ENCODE results near the gene GAB1. TPM values are rescaled to one million over a fixed set of nuclear protein-coding genes. Genes with fewer than 3 reads are reported as not detected.

Gene GAB1
- total RNA-seq, 2 donors from 2014 or later: 48.9 to 81.2 TPM

DNA sequence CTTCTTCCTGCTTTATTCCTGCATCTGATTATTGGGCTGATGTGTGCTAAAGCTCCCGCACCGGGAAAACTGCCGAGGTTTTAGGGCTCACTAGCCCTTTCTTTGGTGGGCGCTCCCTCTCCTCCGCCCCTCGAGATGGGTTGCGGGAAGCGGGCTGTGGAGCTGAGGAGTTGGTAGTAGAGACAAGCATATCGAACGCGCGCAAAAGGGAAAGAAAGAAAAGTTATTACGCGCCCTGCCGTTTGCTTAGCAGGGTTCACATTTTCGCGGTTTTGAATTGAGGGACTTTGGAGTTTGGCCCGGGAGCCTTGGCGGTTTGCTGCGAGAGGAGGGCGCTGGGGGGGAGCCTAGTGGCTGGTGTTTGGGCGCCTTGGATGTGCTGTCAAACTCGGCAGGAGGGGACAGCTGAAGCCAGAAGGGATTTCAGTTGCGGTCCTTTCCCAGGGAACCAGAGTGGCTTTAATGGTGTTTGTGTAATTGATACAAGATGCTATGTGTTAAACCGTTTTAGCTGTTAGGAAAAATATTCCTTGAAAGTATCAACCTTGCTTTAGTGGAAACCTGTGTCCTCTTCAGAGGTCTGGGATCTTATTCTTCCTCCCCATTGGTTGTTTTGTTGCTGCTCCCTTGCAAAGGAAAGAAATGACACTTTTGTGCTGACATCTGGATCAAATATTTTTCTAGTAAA is 1.1 kb downstream of the GAB1 start:
- peak; percentile 88 for DNase-seq
- no peaks in the 10 kb centered on the region for H3K36me3 ChIP-seq
- H3K27ac ChIP-seq: peak overlapping the region; percentile 95
- no peaks in the 10 kb centered on the region for H3K9me3 ChIP-seq
- intact Hi-C loops (cut with DNase I): loop anchor here (10.0 kb wide), 1 partner anchor 133 kb away; no protein-coding TSS in a partner anchor
- peak overlapping the region; percentile 71 for H3K4me3 ChIP-seq
- no peaks in the 10 kb centered on the region for H3K27me3 ChIP-seq
- peaks cover 7% of the 10 kb centered on the region for H3K4me1 ChIP-seq
- H3K9ac ChIP-seq (ENCODE audit: low read depth in 2 of 2, low read length in 2 of 2): peak overlapping the region; percentile 85 to 99
- TF ChIP-seq, protein P1, sequence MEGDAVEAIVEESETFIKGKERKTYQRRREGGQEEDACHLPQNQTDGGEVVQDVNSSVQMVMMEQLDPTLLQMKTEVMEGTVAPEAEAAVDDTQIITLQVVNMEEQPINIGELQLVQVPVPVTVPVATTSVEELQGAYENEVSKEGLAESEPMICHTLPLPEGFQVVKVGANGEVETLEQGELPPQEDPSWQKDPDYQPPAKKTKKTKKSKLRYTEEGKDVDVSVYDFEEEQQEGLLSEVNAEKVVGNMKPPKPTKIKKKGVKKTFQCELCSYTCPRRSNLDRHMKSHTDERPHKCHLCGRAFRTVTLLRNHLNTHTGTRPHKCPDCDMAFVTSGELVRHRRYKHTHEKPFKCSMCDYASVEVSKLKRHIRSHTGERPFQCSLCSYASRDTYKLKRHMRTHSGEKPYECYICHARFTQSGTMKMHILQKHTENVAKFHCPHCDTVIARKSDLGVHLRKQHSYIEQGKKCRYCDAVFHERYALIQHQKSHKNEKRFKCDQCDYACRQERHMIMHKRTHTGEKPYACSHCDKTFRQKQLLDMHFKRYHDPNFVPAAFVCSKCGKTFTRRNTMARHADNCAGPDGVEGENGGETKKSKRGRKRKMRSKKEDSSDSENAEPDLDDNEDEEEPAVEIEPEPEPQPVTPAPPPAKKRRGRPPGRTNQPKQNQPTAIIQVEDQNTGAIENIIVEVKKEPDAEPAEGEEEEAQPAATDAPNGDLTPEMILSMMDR (IDR thresholded peaks at IDR 0.05): no peak

DNA sequence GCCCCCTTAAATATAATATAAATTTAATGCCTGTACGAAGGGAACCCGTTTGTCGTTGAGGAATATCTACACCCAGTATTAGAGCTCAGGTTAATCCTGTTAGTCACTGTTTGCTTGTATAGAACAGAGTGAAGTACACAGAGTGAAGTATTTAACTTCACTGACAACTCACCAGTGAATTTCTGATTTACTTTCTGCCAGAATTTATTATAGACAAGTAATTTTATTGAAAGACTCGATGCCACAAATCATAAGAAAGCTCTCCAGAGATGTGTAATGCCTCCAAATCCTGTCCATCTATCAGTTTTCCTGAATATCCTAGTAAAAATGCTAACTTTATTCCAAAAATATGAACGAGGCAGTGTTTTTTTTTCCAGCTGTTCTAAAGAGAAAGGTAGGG is 1.6 kb downstream of the GAB1 start:
- H3K4me1 ChIP-seq: peaks cover 7% of the 10 kb centered on the region
- H3K9me3 ChIP-seq: no peaks in the 10 kb centered on the region
- no peaks in the 10 kb centered on the region for H3K36me3 ChIP-seq
- no peak for DNase-seq
- no peaks in the 10 kb centered on the region for H3K27me3 ChIP-seq
- peak overlapping the region; percentile 71 for H3K4me3 ChIP-seq
- H3K9ac ChIP-seq (ENCODE audit: low read depth in 2 of 2, low read length in 2 of 2): peak overlapping the region in 1 of 2 donors; percentile 99
- no peak overlapping the region for H3K27ac ChIP-seq
- TF ChIP-seq, protein P1 (IDR thresholded peaks at IDR 0.05): no peak
- intact Hi-C loops (cut with DNase I): loop anchor here (10.0 kb wide), 1 partner anchor 134 kb away; no protein-coding TSS in a partner anchor

DNA sequence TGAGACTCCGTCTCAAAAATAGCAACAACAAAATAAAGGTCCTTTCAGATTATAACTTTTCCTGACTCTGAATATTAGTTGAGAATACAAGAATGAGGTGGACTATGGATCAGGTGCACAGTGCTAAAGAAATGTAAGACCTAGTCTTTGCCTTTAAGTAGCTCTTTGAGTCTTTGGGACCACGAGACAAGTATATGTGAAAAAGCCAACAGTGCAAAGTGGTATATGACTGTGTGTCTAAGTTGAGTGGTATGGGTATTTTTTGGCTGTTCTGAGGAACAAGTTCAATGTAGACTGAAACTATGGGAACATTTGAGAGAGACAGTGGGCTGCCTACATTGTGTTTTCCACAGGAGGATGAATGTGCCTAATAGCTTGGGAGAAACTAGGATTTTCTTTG is 2.8 kb downstream of the GAB1 start:
- intact Hi-C loops (cut with DNase I): loop anchor here (10.0 kb wide), 1 partner anchor 135 kb away; no protein-coding TSS in a partner anchor

DNA sequence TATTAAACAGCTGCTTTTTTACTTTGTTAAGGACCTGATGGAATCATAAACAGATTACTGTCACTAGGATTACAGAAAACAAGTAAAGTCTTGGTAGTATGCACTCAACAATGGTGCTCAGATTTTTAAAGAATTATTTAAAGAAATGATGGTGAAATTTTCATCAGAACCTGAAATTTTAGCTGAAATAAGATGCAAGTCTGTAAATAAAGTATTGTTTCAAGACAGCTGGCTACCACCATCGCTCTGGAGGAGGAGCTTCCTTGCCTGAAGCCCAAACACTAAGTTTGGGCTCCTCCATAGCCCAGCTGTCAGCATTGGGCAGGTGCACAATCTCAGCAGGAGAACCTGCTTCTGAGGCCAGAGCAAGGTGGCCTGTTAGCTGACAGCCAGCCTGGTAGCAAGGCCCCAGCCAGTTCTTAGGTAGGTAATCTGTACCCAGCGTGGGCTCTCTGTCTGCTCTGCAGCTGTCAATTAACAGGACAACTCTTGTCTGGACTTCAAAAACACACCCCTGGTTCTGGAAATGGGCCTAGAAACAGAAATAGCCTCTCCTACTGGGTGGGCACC is 4.6 kb downstream of the GAB1 start:
- H3K4me1 ChIP-seq: peaks cover 7% of the 10 kb centered on the region
- intact Hi-C loops (cut with DNase I): no loop called here

More for the DNA sequence above, 2.8 kb downstream of the GAB1 start:
- Histone ChIP-seq H3K9ac (ENCODE audit: low read depth in 2 of 2, low read length in 2 of 2) (no peak overlapping the region), H3K4me1 (peaks cover 7% of the 10 kb centered on the region), H3K4me3 (no peak overlapping the region), H3K27me3 (no peaks in the 10 kb centered on the region), H3K36me3 (no peaks in the 10 kb centered on the region), H3K9me3 (no peaks in the 10 kb centered on the region), H3K27ac (no peak overlapping the region)
- no peak for DNase-seq
- TF ChIP-seq, protein P1 (IDR thresholded peaks at IDR 0.05): no peak

DNA sequence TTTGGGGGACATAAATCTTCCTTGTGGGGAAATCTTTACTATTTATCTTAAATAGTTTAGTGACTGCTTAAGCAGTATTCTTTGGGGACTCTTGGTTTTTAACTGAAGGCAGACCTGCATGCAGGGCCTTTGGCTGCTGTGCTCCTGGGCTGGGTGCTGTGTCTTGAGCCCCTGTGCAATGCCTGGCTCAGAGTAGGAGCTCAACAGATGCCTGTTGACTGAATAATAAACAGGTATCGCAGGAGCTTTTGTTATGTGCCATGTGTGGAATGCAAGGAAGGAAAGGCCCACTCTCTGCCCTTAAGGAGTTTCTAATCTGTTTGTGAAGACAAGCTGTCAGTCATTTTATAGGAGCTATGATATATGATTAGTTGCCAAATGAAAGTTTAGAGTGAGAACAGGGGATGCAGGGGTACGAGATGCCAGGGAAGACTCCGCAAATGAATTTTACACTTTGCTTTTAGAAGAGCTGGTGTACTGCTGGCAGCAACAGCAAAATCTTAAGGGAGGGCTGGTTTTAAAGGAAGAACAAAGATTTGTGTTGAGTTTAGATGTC is 6.7 kb downstream of the GAB1 start:
- no peak overlapping the region for H3K4me3 ChIP-seq
- H3K27ac ChIP-seq: no peak overlapping the region
- H3K9me3 ChIP-seq: no peaks in the 10 kb centered on the region
- intact Hi-C loops (cut with DNase I): no loop called here
- no peaks in the 10 kb centered on the region for H3K36me3 ChIP-seq
- no peaks in the 10 kb centered on the region for H3K27me3 ChIP-seq
- TF ChIP-seq, protein P1 (IDR thresholded peaks at IDR 0.05): no peak
- no peak for DNase-seq
- peaks cover 7% of the 10 kb centered on the region for H3K4me1 ChIP-seq
- no peak overlapping the region for H3K9ac ChIP-seq (ENCODE audit: low read depth in 2 of 2, low read length in 2 of 2)

More for the DNA sequence above, 4.6 kb downstream of the GAB1 start:
- Histone ChIP-seq H3K9me3 (no peaks in the 10 kb centered on the region), H3K9ac (ENCODE audit: low read depth in 2 of 2, low read length in 2 of 2) (no peak overlapping the region), H3K4me3 (no peak overlapping the region), H3K27me3 (no peaks in the 10 kb centered on the region), H3K27ac (no peak overlapping the region), H3K36me3 (no peaks in the 10 kb centered on the region)
- TF ChIP-seq, protein P1 (IDR thresholded peaks at IDR 0.05): no peak
- DNase-seq: no peak

Data from colonic mucosa (tissue), 4 donors.